HCEC 1CT (cell line): ENCODE data around the gene CALHM2.

Experiments
- DNase-seq: peaks from one replicate; pipeline ENCODE4 v3.0.0-alpha.2; 2017

Gene CALHM2

DNA sequence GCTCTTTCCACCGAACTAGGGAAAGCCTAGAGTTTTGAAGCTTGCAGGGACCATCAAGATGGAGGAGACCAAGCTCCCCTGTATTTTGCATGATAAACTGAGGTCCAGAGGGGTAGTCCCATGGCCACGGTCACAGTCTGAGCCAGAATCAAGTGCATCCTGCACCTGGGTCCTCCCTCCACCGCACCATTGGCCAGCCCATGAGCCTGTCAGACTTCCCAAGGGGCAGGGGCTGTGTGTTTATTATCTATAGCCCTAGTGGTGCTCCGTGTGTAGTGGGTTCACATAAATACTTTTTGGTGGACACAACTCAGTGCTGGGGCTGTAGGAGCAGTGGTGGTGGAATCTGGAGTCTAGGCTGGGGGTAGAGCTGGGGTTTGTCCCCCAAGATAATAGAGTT lies 23.3 kb upstream of the CALHM2 start:
- no peak for DNase-seq

DNA sequence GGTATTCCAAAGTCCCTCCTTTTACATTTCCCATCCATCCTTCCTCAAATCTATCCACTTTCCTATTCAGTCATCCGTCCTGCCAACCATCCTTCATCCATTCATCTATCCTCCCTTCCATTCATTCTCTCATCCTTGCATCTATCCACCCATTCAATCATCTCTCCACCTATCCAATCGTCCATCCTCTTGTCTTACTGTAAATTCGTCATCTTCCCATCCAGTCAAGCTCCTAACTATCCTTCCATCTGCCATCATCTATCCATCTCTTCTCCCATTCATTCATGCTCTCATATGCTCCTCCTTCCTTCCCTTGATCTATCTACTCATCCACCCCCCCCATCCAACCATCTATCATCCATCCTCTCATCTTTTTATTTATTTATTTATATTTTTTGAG lies 21.9 kb upstream of the CALHM2 start:
- DNase-seq, result no peak

DNA sequence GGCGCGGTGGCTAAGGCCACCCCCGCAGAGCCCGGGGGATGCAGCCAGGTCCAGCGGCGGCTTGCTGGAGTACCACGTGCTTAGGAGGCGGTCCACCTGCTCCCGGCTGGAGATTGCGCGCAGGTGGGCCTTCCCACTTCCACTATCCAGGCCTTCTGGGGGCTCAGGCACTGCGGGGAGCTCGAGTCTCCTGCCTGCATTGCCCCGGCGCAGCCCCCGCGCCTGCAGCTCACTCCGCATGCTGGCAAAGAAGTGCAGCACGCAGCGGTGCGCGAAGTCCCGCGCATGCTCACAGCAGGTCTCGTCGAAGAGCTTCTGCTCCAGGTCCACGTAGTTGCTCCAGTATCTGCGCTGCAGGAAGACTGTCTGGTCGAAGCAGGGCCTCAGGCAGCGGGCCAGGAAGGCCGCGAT lies 21.1 kb upstream of the CALHM2 start:
- no peak for DNase-seq

DNA sequence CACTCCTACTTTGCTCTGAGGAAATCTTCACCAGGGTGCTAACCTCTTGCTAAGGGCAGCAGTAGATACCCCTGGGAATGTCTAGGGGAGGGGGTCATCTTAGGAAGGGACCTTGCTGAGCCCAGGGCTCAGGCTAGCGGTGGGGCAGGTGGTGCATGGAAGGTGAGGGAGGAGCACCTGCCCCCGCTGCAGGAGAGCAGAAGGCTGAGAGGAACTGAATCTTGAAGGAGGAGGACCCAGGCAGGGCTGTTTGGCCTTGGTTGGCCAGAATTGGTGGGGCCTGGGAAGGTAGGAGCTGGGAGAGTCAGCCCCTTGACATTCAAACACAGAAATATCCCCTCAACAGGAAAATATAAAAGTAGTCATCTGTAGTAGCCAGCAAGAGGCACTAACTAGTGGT lies 19.8 kb upstream of the CALHM2 start:
- DNase-seq, result no peak

DNA sequence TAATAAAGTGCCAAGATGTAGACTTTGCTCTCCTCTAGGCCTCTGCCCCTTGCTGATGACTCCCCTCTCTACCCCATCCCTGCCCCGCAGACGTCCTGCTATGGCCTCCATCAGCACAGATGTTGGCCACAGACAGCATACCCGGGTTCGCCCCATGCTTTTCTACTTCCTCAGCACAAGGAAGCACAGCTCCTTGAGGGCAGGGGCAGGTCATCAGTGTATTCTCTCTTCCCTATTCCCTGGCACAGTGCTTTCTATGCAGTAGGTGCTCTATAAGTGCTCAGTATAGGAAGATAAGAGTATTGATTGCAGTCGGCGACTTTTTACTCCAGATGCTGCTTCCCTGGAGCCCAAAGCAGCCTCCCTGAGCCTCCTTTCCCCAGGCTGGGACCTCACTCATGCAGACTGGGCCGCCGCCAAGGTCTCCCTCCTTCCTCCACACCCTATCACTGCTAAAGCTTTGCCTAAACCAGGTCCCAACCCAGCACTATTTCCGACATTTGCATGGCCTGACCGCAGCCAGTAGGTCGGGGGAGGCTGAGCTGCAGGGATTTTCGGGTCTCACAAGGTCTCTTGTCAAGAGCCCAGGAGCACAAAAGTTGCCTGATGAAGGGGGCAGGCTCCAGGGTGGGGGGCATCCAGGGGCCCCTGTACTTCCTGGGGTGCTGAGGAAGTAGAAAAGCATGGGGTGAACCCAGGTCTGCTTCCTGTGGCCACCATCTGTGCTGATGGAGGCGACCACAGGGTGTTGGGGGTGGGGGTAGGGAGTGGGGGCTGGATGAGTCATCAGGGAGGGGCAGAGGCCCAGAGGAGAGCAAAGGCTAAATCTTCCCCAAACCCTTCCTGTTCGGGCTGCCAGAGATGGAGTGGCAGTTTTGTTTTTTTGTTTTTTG lies 18.8 kb upstream of the CALHM2 start:
- peak; percentile 41 for DNase-seq

DNA sequence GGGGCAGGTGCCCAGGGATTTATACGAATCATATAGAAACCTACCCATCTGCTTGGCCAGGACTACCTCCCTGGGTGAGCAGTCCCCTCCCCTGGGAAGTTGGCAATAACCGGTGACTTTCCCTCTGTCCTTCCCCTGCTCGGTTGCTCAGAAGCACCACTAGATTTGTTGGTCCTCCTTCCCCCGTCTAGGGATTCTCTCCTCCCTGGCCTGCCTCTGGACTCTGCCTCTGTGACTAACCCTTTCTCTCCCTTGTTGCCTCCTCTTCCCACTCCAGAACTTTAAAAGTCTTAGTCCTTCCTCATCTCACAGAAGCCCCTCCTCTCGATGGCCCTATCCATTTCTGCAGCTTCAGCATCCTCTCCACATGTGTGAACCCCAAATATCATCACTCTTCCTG lies 17.0 kb upstream of the CALHM2 start:
- DNase-seq, result no peak

DNA sequence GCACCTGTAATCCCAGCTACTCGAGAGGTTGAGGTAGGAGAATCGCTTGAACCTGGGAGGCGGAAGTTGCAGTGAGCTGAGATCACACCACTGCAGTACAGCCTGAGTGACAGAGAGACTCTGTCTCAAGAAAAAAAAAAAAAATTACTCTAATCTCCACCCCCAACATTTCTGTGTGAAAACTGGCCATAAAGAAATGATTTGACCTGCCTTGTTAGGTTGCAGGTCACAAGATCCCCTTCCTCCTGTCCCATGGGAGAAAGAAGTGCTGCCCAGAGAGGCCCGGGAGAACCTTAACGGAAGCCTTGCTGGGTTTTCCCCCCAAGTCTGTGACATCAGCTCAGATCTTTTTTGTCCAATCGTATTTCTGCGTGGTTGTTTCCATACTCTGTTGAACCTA lies 15.2 kb upstream of the CALHM2 start:
- no peak for DNase-seq

DNA sequence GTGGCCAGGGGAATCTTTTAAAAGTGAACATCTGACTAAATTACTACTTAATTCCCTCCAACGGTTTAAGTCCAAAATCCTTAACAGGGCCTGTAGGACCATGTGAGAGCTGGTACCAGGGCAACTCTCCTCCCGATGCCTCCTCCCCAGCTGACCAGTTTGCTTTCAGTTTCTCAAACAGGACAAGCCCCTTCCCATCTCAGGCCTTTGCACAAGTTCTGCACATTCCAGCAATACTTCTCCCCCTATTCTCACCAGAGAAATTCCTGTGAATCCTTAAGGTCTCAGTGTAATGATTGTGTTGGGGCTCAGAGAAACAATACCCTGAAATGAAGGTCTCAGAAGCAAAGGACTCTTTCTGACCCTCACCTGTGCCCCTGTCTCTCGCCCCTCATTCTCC lies 14.6 kb upstream of the CALHM2 start:
- no peak for DNase-seq

DNA sequence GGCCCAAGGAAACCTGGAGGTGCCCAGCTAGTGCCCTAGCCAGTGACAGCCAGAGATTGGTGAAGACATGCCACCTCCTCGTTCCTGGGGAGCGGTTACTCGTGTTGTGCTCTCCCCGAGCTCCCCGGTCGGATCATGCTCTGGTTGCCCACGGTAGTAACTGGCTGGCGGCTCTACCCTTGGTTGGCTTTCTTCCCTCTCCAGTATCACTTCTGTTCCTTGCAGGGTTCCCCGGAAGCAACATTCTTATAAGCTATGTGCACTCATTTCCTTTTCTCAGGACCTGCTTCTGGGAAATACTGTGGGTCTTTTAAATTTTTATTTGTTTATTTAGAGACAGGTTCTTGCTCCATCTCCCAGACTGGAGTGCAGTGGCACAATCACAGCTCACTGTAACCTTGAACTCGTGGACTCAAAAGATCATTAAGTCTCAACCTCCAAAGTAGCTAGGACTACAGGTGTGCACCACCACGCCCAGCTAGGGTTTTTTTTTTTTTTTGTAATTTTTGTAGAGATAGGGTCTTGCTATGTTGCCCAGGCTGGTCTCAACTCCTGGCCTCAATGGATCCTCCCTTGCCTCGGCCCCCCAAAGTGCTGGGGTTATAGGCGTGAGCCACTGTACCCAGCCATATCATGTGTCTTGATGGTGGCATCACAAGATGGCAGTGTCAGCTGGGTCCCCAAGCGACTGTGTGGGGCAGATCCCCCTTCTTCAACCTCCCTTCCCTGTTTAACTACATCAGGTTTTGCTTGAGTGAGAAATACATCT lies 13.4 kb upstream of the CALHM2 start:
- no peak for DNase-seq

DNA sequence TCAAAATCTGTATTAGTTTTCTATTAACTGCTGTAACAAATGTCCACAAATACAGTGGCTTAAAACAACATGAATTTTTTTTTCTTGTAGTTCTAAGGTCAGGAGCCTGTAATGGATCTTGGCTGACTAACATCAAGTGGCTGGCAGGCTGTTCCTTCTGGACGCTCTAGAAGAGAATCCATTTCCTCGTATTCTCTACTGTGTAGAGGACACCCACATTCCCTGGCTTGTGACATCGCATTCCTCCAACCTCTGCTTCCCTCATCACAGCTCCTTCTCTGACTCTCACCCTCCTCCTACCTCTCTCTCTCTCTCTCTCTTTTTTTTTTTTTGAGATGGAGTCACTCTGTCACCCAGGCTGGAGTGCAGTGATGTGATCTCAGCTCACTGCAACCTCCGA lies 11.3 kb upstream of the CALHM2 start:
- DNase-seq, result peak; percentile 15

DNA sequence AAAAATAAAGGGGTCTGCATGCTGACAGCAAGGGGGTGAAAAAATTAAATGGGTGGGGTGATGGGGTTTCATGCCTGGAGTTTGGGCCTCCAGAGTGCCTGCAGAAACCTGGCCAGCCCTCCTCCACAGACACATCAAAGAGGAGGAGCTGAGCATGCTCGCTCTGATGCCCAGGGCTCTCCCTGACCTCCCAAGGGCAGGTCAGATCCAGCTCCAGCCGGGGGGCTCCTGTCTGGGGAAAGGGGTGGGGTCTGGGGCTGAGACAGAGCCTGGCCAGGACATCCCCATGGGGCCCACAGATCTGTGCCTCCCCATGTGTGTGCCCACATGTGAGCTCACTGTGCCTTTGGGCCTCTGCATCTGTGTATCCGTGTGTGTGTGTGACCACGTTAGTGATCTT lies 7.4 kb upstream of the CALHM2 start:
- no peak for DNase-seq

DNA sequence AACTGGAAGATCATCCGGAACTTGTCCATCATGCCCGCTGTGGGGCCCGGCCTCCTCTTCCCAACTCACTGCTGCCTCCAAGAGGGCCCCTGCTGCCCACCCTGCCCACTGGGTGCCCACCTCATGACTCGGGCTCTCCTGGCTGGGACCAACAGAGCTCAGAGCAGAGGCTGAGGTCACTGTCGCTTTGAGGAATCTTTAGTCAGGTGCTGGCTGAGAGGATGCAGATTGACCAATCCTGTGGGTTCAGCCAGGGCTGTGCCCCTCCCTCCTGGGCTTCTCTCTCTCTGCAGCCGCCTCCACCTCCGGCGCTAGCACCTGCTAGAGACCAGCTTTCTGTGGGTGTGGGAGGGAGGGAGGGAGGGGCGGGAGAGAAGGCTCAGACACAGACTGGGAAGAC lies 6.5 kb upstream of the CALHM2 start, which contains the start of gene CALHM1:
TSS of gene CALHM1 (minus strand) at position 181 of the 400 bp plus-strand sequence. CDS start at position 32, 149 bp downstream.
- no peak for DNase-seq

DNA sequence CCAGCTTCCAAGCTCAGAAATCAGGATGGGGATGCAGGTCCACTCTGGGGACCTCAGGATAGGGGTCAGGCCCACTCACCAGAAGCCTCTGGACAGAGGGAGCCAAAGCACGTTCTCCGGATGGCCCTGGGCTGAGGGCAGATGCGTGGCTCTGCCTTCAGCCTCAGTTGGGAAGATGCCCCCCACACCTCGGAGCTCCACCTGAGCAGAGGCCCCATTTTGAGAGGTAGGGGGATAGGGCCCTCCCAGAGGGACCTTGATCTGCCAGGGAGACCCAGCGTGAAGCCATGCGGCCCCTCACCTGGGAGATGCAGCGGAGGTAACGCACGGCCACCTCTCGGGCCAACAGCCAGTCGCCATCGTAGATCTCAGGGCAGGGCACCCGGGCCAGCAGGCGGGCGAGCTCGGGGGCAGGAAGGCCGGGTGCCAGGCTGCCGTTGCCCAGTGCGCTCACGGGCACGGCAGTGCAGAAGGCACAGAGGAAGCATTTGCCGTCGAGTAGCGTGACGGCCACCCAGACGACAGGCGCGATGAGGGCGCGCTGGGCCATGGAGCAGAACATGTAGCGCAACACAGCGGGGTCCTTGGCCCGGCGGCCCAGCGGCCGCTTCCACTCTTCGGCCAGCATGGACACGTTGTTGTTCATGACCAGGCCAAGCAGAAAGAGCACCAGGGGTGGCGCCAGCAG lies 5.9 kb upstream of the CALHM2 start:
- no peak for DNase-seq

DNA sequence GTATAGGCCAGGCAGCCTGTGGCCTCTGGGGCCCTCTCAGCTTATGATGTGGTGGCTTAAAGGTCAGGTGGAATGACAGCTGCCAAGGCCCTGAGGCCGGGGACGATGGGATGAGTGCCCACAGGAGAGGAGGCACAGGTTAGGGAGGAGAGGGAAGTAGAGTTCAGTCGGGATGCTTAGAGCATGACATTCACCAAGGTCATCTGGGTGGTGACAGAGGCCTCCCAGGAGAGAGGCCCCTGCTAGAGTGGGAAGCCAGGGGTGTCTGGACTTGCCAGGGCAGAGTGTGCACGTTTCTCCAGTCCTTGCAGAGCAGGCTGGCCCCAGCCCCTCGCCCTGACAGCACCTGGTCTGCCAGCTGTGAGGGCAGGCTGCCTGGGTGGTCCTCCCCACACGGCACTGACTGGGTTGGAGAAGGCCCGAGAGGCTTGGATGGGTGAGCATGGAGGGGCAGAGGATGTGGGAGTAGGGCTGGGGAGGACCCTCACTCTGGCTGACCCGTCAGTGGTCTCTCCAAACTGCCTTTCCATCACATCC lies 5.1 kb upstream of the CALHM2 start:
- DNase-seq, result no peak

DNA sequence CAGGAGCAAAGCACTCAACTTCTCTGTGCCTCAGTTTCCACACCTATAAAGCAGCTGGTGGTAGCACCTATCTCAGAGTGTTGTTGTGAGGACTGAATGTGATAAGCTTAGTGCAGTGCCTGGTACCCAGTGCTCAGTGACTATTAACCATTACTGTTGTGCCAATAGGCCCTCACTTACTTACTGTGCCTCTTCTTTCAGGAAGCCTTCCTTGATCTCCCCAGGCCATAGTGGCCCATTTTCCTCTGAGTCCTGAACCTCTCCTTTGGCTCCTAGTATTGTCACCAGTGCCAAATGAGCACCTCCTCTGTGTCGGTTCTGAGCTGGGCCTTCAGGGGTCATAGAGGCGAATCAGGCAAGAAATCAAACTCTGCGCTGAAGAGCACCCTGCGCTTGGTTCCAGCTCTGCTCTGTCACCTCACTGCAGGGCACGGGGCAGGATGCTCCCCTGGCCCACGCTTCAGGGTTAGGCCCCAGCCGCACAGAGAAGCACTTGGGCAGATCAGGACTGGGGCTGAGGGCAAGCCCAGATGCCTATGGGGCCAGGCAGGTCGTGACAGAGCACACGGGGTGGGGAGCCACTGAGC lies 4.0 kb upstream of the CALHM2 start:
- no peak for DNase-seq

DNA sequence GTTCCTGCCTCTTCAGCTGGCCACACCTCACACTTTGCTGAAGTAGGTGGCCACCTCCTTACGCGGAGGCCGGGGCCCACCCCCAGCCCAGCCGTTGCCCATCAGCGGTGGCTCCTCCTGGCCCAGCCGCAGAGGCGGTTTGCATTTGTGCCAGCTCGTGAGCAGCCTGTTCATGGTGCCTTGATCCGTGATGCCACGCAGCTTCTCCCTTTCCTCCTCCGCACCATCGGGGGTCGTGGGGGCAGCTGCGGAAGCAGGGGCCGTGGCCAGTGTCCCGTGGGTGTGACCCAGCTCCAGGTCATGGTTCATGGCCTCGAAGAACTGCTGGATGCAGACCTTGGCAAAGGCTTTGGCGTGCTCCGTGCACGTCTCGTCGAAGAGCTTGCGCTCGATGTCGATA lies 3.1 kb upstream of the CALHM2 start:
- DNase-seq, result no peak

DNA sequence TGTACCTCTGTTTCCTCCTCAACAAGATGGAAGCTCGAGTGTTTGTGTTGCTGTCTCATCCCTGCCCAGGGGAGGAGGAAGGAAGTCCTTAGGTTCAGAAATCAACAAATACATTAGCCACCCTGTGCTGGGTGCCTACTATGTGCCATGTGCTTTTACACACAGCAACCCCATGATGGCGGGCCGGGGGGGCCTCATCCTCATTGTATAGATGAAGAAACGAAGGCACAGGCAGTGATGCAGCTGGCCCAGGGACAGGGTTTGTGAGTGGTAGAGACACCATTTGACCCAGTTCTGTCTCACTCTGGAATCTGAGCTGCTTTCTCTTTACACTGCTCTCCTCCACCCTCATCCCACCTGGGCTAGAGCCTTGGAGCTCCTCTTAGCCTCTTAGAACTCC lies 1.9 kb upstream of the CALHM2 start:
- no peak for DNase-seq

DNA sequence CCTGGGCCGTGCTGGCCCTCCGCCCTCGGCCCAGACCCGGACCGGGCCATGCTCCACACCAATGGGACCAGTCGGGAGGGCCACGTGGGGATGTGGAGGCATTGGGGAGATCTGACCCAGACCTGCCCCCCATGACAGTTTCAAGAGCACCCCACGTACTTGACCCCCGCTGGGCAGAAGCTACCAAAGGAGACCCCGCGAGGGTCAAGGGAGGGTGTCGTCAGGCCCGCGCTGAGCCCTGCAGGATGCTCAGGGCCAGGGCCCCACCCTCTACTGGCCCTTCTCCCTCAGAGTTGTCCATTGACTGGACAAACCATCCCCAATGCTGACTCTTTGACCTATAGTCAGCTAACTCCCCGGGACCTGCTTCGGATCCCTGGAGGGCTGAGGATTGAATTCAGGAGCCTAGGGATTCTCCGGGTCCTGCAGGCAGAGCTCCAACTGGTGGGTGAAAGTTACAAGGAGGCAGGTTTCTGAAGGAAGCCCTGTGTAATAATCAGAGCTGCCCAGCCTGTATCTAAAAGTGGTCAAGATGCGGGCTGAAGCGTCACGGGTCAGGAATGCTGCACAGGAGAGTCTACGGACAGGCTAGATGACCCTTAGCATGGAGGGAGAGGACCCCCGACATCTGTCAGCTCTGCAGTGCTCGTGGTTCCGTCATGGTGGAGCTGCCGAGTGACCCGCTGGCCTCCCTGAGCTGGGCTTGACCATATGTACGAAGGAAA lies 498 bp upstream of the CALHM2 start:
- DNase-seq, result no peak

DNA sequence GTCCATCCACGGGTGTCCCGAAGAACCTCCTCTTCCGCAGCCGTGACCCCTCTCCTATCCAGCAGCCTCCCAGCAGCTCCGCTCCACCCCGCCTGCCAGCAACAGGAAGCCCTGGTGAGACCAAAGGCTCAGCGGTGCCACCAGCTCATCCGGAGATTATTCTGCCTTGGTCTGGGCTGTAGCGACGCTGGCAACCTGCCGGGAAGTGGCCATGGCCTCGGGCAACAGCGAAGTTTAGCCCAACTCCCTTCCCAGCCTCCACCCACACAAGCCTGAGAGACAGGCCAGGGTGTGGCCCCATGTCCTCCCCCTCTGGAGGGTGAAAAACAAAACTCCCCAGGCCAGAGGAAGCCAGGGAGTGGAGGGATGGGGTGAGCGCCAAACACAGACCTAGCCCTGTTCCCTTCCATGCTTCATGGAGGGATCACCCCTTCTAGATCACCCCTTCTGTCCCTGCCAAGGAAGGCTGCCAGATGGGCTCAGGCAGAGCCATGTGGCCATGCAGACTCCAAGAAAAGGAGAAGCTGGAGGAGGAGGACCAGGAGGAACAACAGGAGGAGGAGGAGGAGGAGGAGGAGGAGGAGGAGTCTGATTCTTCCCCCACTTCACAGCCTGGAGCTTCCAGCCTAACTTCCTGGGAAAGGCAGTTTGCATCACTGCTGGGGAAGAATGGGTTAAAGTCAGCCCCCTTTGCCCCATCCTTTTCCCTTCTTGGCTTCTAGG lies 918 bp downstream of the CALHM2 start:
- peak; percentile 38 for DNase-seq

DNA sequence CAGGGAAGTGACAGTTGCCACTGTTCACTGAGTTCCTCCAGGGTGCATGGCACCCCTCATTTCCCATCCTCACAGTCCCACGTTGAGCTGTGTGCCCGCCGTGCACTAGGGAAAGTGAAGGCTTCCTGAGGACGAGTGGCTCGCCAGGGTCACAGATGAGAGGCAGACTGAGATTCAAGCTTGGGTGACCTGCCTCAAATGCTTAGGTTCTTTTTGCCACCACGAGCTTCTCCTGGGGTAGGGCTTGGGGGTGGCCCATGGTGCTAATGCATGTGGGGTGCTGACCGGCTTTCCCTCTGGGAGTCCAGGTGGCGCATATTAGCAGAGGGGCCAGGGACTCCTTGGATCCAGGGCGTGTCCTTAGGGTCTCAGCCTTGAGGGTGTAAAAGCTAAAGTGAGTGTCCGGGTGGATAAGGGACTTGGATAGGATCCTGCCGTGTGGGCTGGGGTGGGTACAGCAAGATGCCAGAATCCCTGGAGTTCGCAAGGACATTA lies 1.9 kb downstream of the CALHM2 start:
- DNase-seq, result no peak
